Measurements from ENCODE around the gene TSC1.

Gene TSC1

DNA sequence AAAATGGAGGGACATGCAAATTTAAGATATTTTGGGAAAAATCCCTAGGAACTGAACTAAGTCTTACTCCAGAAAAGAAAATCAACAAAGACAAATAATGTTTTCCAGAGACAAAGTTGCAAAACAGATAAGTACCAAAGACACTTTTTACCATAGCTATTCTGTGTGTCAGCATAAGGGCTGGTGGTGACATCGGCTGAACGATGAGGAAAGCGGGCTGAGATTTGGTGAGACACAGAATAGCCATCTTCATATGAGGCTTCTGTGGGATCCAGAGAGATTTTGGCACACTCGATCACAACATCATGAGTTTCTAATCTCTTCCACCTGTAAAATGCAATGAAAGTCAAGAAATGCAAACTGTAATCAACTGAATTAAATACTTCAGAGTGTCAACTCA, 32.3 kb downstream of the TSC1 start:
- H3K9me3 ChIP-seq (ENCODE audit: control insufficient read depth, insufficient read depth, low read depth, low read length): no peaks in the 10 kb centered on the region
- ChIA-PET POLR2A (no interaction called here), CTCF (interaction anchor here (16.4 kb wide), 1 partner anchor 10 kb away, joined by 160 read pairs; no protein-coding TSS in a partner anchor)
- no peaks in the 10 kb centered on the region for H3K4me1 ChIP-seq (ENCODE audit: control insufficient read depth, insufficient read depth, low read length)
- no peak overlapping the region for H3K4me3 ChIP-seq (ENCODE audit: low read depth, low read length)
- no peak for TF ChIP-seq ZNF350 (tag by site-specific recombination; IDR thresholded peaks at IDR 0.05)
- TF ChIP-seq, protein P1, sequence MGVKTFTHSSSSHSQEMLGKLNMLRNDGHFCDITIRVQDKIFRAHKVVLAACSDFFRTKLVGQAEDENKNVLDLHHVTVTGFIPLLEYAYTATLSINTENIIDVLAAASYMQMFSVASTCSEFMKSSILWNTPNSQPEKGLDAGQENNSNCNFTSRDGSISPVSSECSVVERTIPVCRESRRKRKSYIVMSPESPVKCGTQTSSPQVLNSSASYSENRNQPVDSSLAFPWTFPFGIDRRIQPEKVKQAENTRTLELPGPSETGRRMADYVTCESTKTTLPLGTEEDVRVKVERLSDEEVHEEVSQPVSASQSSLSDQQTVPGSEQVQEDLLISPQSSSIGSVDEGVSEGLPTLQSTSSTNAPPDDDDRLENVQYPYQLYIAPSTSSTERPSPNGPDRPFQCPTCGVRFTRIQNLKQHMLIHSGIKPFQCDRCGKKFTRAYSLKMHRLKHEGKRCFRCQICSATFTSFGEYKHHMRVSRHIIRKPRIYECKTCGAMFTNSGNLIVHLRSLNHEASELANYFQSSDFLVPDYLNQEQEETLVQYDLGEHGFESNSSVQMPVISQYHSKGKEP (tag by site-specific recombination; IDR thresholded peaks at IDR 0.05): no peak
- H3K36me3 ChIP-seq (ENCODE audit: control insufficient read depth in 2 of 2, insufficient read depth in 1 of 2, low read length in 2 of 2): peaks cover 12 to 71% of the 10 kb centered on the region in 2 experiments
- H3K27ac ChIP-seq (ENCODE audit: extremely low read depth, low read depth, low read length): no peak overlapping the region

DNA sequence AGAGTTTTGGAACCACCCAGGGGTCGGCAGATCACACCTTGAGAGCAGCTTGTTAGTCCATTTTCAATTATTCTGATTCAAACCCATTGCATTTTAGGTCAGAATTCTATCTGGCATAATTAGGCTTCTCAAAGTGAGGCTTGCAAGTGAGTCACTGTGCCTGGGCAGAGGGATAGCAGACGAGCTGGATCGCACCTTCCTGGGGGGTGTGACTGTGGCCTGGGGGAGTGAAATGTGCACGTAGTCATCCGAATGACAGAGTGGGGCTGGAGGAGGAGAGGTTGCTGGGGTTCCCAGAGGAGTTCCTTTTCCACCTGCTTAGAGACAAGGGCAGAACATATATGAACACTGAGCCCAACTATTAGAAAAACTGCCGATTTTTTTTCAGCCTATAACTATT, 34.0 kb downstream of the TSC1 start:
- TF ChIP-seq ZNF626 (tag by site-specific recombination; IDR thresholded peaks at IDR 0.05) (no peak), ZNF777 (tag by site-specific recombination; IDR thresholded peaks at IDR 0.05; ENCODE audit: borderline replicate concordance) (no peak), ZNF549 (tag by site-specific recombination; IDR thresholded peaks at IDR 0.05) (no peak), ZNF121 (tag by site-specific recombination; IDR thresholded peaks at IDR 0.05) (no peak), ZNF629 (tag by site-specific recombination; IDR thresholded peaks at IDR 0.05) (no peak), ZNF239 (tag by site-specific recombination; IDR thresholded peaks at IDR 0.05) (no peak), ZNF394 (tag by site-specific recombination; IDR thresholded peaks at IDR 0.05; ENCODE audit: borderline replicate concordance) (no peak), ZNF623 (tag by site-specific recombination; IDR thresholded peaks at IDR 0.05) (no peak), ZNF132 (tag by site-specific recombination; IDR thresholded peaks at IDR 0.05; ENCODE audit: borderline replicate concordance) (no peak), KLF7 (tag by site-specific recombination; IDR thresholded peaks at IDR 0.05; ENCODE audit: borderline replicate concordance) (no peak), ZNF501 (tag by site-specific recombination; IDR thresholded peaks at IDR 0.05) (no peak), ZNF558 (tag by site-specific recombination; IDR thresholded peaks at IDR 0.05) (no peak), ZNF510 (tag by site-specific recombination; IDR thresholded peaks at IDR 0.05; ENCODE audit: insufficient replicate concordance) (no peak), ZNF658 (tag by site-specific recombination; IDR thresholded peaks at IDR 0.05) (no peak)
- TF ChIP-seq, protein P2, sequence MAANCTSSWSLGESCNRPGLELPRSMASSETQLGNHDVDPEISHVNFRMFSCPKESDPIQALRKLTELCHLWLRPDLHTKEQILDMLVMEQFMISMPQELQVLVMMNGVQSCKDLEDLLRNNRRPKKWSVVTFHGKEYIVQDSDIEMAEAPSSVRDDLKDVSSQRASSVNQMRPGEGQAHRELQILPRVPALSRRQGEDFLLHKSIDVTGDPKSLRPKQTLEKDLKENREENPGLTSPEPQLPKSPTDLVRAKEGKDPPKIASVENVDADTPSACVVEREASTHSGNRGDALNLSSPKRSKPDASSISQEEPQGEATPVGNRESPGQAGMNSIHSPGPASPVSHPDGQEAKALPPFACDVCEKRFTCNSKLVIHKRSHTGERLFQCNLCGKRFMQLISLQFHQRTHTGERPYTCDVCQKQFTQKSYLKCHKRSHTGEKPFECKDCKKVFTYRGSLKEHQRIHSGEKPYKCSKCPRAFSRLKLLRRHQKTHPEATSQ (tag by site-specific recombination; IDR thresholded peaks at IDR 0.05): no peak
- TF ChIP-seq, protein P3, sequence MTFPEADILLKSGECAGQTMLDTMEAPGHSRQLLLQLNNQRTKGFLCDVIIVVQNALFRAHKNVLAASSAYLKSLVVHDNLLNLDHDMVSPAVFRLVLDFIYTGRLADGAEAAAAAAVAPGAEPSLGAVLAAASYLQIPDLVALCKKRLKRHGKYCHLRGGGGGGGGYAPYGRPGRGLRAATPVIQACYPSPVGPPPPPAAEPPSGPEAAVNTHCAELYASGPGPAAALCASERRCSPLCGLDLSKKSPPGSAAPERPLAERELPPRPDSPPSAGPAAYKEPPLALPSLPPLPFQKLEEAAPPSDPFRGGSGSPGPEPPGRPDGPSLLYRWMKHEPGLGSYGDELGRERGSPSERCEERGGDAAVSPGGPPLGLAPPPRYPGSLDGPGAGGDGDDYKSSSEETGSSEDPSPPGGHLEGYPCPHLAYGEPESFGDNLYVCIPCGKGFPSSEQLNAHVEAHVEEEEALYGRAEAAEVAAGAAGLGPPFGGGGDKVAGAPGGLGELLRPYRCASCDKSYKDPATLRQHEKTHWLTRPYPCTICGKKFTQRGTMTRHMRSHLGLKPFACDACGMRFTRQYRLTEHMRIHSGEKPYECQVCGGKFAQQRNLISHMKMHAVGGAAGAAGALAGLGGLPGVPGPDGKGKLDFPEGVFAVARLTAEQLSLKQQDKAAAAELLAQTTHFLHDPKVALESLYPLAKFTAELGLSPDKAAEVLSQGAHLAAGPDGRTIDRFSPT (tag by site-specific recombination; IDR thresholded peaks at IDR 0.05): no peak
- TF ChIP-seq, protein P4, sequence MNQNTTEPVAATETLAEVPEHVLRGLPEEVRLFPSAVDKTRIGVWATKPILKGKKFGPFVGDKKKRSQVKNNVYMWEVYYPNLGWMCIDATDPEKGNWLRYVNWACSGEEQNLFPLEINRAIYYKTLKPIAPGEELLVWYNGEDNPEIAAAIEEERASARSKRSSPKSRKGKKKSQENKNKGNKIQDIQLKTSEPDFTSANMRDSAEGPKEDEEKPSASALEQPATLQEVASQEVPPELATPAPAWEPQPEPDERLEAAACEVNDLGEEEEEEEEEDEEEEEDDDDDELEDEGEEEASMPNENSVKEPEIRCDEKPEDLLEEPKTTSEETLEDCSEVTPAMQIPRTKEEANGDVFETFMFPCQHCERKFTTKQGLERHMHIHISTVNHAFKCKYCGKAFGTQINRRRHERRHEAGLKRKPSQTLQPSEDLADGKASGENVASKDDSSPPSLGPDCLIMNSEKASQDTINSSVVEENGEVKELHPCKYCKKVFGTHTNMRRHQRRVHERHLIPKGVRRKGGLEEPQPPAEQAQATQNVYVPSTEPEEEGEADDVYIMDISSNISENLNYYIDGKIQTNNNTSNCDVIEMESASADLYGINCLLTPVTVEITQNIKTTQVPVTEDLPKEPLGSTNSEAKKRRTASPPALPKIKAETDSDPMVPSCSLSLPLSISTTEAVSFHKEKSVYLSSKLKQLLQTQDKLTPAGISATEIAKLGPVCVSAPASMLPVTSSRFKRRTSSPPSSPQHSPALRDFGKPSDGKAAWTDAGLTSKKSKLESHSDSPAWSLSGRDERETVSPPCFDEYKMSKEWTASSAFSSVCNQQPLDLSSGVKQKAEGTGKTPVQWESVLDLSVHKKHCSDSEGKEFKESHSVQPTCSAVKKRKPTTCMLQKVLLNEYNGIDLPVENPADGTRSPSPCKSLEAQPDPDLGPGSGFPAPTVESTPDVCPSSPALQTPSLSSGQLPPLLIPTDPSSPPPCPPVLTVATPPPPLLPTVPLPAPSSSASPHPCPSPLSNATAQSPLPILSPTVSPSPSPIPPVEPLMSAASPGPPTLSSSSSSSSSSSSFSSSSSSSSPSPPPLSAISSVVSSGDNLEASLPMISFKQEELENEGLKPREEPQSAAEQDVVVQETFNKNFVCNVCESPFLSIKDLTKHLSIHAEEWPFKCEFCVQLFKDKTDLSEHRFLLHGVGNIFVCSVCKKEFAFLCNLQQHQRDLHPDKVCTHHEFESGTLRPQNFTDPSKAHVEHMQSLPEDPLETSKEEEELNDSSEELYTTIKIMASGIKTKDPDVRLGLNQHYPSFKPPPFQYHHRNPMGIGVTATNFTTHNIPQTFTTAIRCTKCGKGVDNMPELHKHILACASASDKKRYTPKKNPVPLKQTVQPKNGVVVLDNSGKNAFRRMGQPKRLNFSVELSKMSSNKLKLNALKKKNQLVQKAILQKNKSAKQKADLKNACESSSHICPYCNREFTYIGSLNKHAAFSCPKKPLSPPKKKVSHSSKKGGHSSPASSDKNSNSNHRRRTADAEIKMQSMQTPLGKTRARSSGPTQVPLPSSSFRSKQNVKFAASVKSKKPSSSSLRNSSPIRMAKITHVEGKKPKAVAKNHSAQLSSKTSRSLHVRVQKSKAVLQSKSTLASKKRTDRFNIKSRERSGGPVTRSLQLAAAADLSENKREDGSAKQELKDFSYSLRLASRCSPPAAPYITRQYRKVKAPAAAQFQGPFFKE (tag by site-specific recombination; IDR thresholded peaks at IDR 0.05; ENCODE audit: borderline replicate concordance): no peak
- TF ChIP-seq, protein P5, sequence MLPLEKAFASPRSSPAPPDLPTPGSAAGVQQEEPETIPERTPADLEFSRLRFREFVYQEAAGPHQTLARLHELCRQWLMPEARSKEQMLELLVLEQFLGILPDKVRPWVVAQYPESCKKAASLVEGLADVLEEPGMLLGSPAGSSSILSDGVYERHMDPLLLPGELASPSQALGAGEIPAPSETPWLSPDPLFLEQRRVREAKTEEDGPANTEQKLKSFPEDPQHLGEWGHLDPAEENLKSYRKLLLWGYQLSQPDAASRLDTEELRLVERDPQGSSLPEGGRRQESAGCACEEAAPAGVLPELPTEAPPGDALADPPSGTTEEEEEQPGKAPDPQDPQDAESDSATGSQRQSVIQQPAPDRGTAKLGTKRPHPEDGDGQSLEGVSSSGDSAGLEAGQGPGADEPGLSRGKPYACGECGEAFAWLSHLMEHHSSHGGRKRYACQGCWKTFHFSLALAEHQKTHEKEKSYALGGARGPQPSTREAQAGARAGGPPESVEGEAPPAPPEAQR (tag by site-specific recombination; IDR thresholded peaks at IDR 0.05): no peak
- Histone ChIP-seq H3K9me3 (ENCODE audit: control insufficient read depth, insufficient read depth, low read depth, low read length) (no peaks in the 10 kb centered on the region), H3K4me3 (ENCODE audit: low read depth, low read length) (no peak overlapping the region), H3K36me3 (ENCODE audit: control insufficient read depth in 2 of 2, insufficient read depth in 1 of 2, low read length in 2 of 2) (peaks cover 12 to 70% of the 10 kb centered on the region in 2 experiments), H3K27ac (ENCODE audit: extremely low read depth, low read depth, low read length) (no peak overlapping the region), H3K4me1 (ENCODE audit: control insufficient read depth, insufficient read depth, low read length) (no peaks in the 10 kb centered on the region)
- ChIA-PET POLR2A (no interaction called here), CTCF (interaction anchor here (1.0 to 16.4 kb wide), 6 partner anchors 8 to 112 kb away, joined by 3 to 160 read pairs (median 4); no protein-coding TSS in a partner anchor)
